GM12878 (cell line): ENCODE results near the gene CYP3A7. TPM values are rescaled to one million over a fixed set of nuclear protein-coding genes. Genes with fewer than 3 reads are reported as not detected.

Experiments
- ATAC-seq: fragments of 200-7000 bp; cut with Tn5 transposase; 3 replicates; pipeline ENCODE4 v1.9.1; 2020; ENCODE audit warnings: mild to moderate bottlenecking, moderate library complexity
- BruUV-seq: library from RNA; stranded (reverse); fragments of 400-500 nt; replicated peaks from 2 replicates; lab custom pipeline; 2021; lab: Mats Ljungman, UMichigan
- CTCF ChIA-PET: fragments of 300-600 bp; sonication (Branson Sonifier 250); formaldehyde crosslinking; extraction: SDS; loops from one replicate; lab custom pipeline; 2021; ENCODE audit warnings: inconsistent platforms; lab: Yijun Ruan, JAX
- POLR2A ChIA-PET: fragments of 350-600 bp; formaldehyde crosslinking; extraction: SDS; loops from one replicate; lab custom pipeline; 2021; ENCODE audit warnings: inconsistent platforms; lab: Charles Lee
- RAD21 ChIA-PET: fragments of 300-600 bp; sonication (Branson Sonifier 250); formaldehyde crosslinking; loops from one replicate; lab custom pipeline; 2023; ENCODE audit warnings: antibody characterized with exemption; ENCODE audit not compliant: unreplicated experiment; lab: Charles Lee
- SMC1A ChIA-PET: fragments of 300-600 bp; sonication (Branson Sonifier 250); formaldehyde crosslinking; loops from one replicate; lab custom pipeline; 2023; ENCODE audit not compliant: unreplicated experiment, uncharacterized antibody; lab: Charles Lee
- DNase-seq: peaks from one replicate; pipeline ENCODE4 v3.0.0-alpha.2; 2011; ENCODE audit warnings: low read depth, low spot score
- FAIRE-seq: peaks from 3 replicates; lab custom pipeline; 2011; peaks lifted over from hg19 to GRCh38; lab: Jason Lieb, UNC
- H2AFZ ChIP-seq: 2 replicates; pipeline ENCODE4 v1.6.0; 2011; ENCODE audit warnings: low read depth, low read length, control low read depth; ENCODE audit not compliant: control insufficient read depth
- H3K27ac ChIP-seq: 2 replicates; pipeline ENCODE4 v1.5.1; 2011; ENCODE audit warnings: control low read depth; ENCODE audit not compliant: control insufficient read depth, insufficient read depth
- H3K27me3 ChIP-seq, 2 experiments: replicated peaks in 1 of 2; 2 replicates each; pipeline versions ENCODE4 v1.6.0 to v1.6.1; 2011; ENCODE audit warnings: low read length in 1 of 2; ENCODE audit not compliant: control insufficient read depth in 2 of 2, insufficient read depth in 2 of 2
- H3K36me3 ChIP-seq, 2 experiments: 2 replicates each; pipeline ENCODE4 v1.5.1; 2011; ENCODE audit warnings: low read length in 1 of 2; ENCODE audit not compliant: control insufficient read depth in 2 of 2, insufficient read depth in 2 of 2
- H3K4me1 ChIP-seq: 2 replicates; pipeline ENCODE4 v1.6.1; 2011; ENCODE audit warnings: mild to moderate bottlenecking, low read length, moderate library complexity, mixed read lengths; ENCODE audit not compliant: control insufficient read depth, insufficient read depth
- H3K4me2 ChIP-seq: 2 replicates; pipeline ENCODE4 v1.6.0; 2011; ENCODE audit warnings: control low read depth; ENCODE audit not compliant: control insufficient read depth, insufficient read depth
- H3K4me3 ChIP-seq: fragments of 200-600 bp; sonication (generic); 2 replicates; pipeline ENCODE4 v1.5.1; 2016
- H3K79me2 ChIP-seq: 2 replicates; pipeline ENCODE4 v1.6.0; 2011; ENCODE audit warnings: low read length; ENCODE audit not compliant: control insufficient read depth, insufficient read depth
- H3K9ac ChIP-seq: 2 replicates; pipeline ENCODE4 v1.8.0; 2011; ENCODE audit warnings: low read length, control low read depth, mixed read lengths; ENCODE audit not compliant: control insufficient read depth, insufficient read depth
- H3K9me3 ChIP-seq: replicated peaks from 3 replicates; pipeline ENCODE4 v1.5.1; 2011; ENCODE audit warnings: mild to moderate bottlenecking, low read length; ENCODE audit not compliant: control insufficient read depth, insufficient read depth
- H4K20me1 ChIP-seq: 2 replicates; pipeline ENCODE4 v1.6.0; 2011; ENCODE audit not compliant: control insufficient read depth, insufficient read depth
- ATF3 ChIP-seq: IDR thresholded peaks from 2 replicates; pipeline ENCODE4 v1.6.1; 2011; ENCODE audit warnings: low read depth, mild to moderate bottlenecking, low read length, moderate library complexity, borderline replicate concordance; ENCODE audit errors: extremely low read depth
- EZH2 ChIP-seq: IDR thresholded peaks from 2 replicates; pipeline ENCODE4 v1.6.1; 2012; ENCODE audit warnings: low read depth, mild to moderate bottlenecking, control low read depth, inconsistent platforms, low read length, borderline replicate concordance; ENCODE audit not compliant: control insufficient read depth
- HSF1 ChIP-seq: fragments of 150-350 bp; IDR thresholded peaks from 2 replicates; pipeline ENCODE4 v1.6.1; 2014; ENCODE audit warnings: mild to moderate bottlenecking, low read depth, low read length
- IKZF1 ChIP-seq: fragments of 450-650 bp; conservative IDR thresholded peaks from 2 replicates; pipeline ENCODE4 v1.6.1; 2017; ENCODE audit warnings: antibody characterized with exemption, mild to moderate bottlenecking
- IRF5 ChIP-seq: fragments of 450-650 bp; IDR thresholded peaks from 2 replicates; pipeline ENCODE4 v1.6.1; 2017; ENCODE audit warnings: borderline replicate concordance
- MTA2 ChIP-seq: fragments of 450-650 bp; IDR thresholded peaks from 2 replicates; pipeline ENCODE4 v1.6.1; 2016; ENCODE audit warnings: low read depth, mild to moderate bottlenecking, moderate library complexity
- NR2F1 ChIP-seq: fragments of 450-650 bp; conservative IDR thresholded peaks from 2 replicates; pipeline ENCODE4 v1.6.1; 2017; ENCODE audit warnings: mild to moderate bottlenecking
- PKNOX1 ChIP-seq: fragments of 450-650 bp; IDR thresholded peaks from 2 replicates; pipeline ENCODE4 v1.6.1; 2016; ENCODE audit warnings: mild to moderate bottlenecking
- POLR2AphosphoS5 ChIP-seq: IDR thresholded peaks from 2 replicates; pipeline ENCODE4 v1.6.1; 2011; ENCODE audit warnings: mild to moderate bottlenecking, low read length, inconsistent platforms
- SREBF1 ChIP-seq: IDR thresholded peaks from 2 replicates; pipeline ENCODE4 v1.6.1; 2012; ENCODE audit warnings: mild to moderate bottlenecking, low read length
- TAF1 ChIP-seq: IDR thresholded peaks from 2 replicates; pipeline ENCODE4 v1.6.1; 2011; ENCODE audit warnings: mild to moderate bottlenecking, low read depth, low read length, borderline replicate concordance
- TCF3 ChIP-seq: IDR thresholded peaks from 2 replicates; pipeline ENCODE4 v1.6.1; 2012; ENCODE audit warnings: low read depth, mild to moderate bottlenecking, low read length, borderline replicate concordance; ENCODE audit not compliant: insufficient read depth
- USF2 ChIP-seq: IDR thresholded peaks from 2 replicates; pipeline ENCODE4 v1.6.1; 2011; ENCODE audit warnings: low read depth, low read length, improper control_type of control experiment, borderline replicate concordance
- ZBED1 ChIP-seq: IDR thresholded peaks from 2 replicates; pipeline ENCODE4 v1.6.1; 2016; ENCODE audit warnings: borderline replicate concordance
- WGBS: methylation state at CpG from one replicate; pipeline ENCODE4 v1.1.6; 2016; ENCODE audit warnings: low lambda C conversion rate; ENCODE audit not compliant: insufficient replicate concordance, insufficient coverage; ENCODE audit errors: missing lambda C conversion rate; 5-methylcytosine and 5-hydroxymethylcytosine counted together
- in situ Hi-C: fragments of 300-500 bp; cut with MboI; formaldehyde crosslinking; loops from 9 replicates; pipeline ENCODE4 v1.14.3; 2018; ENCODE audit warnings: mixed read lengths
- intact Hi-C: fragments of 100-400 bp; cut with micrococcal nuclease; formaldehyde crosslinking; loops from one replicate; pipeline ENCODE4 v1.14.2; 2022; ENCODE audit not compliant: unreplicated experiment
- polyA plus RNA-seq, 11 experiments: library from polyadenylated mRNA; depleted of rRNA in 4 of 11; unstranded in 6 of 11; stranded (reverse) in 5 of 11; fragments of >200 nt; fragmentation: Nextera tagmentation in 4 of 11; fragmentation: Illumina TruSeq in 1 of 11; extraction: Ambion mirVana in 4 of 11; extraction: Trizol in 1 of 11; gene quantifications; 1 replicate in 1 of 11; 2 replicates in 10 of 11; pipeline versions ENCODE4 v1.2.1 to v1.2.3, GENCODE V29; 2011 to 2016; ENCODE audit warnings: inconsistent platforms in 2 of 11, missing spikeins in 2 of 11, low read depth in 1 of 11
- total RNA-seq, 4 experiments: library from RNA; depleted of rRNA in 3 of 4; stranded (reverse); fragments of >200 nt in 3 of 4; fragmentation: Illumina TruSeq in 1 of 4; extraction: Trizol in 1 of 4; gene quantifications; 2 replicates each; pipeline versions ENCODE4 v1.2.1 to v1.2.3, GENCODE V29; 2013 to 2021

CYP3A7 gene
- total and polyA plus RNA-seq, 10 of the 15 experiments (the other 5 are each of a cell fraction or from before 2014, with no cell fraction given), result 0.05 to 0.11 (median 0.06) TPM; not detected in 7

- intact Hi-C loops (no loop called here), in situ Hi-C loops (no loop called here)
- no peak overlapping the region for H3K4me3 ChIP-seq
- H3K9ac ChIP-seq, result no peak overlapping the region
- H2AFZ ChIP-seq, result no peak overlapping the region
- DNase-seq, result no peak
- 83% methylated on average over 4 of the region's 4 CpGs for WGBS
- H3K79me2 ChIP-seq, result no peaks in the 10 kb centered on the region
- no TSS peak for BruUV-seq
- no peak overlapping the region for H3K27ac ChIP-seq
- H4K20me1 ChIP-seq, result no peaks in the 10 kb centered on the region
- H3K36me3 ChIP-seq, result no peaks in the 10 kb centered on the region
- H3K9me3 ChIP-seq, result no peaks in the 10 kb centered on the region; the same call in 2 of the 3 replicates
- ATAC-seq, result no peak
- ChIA-PET CTCF (interaction anchor here (0.6 kb wide), 1 partner anchor 15 kb away, joined by 3 read pairs; no protein-coding TSS in a partner anchor), POLR2A (no interaction called here), SMC1A (no interaction called here), RAD21 (no interaction called here)
- no peak for TF ChIP-seq ATF3
- TF ChIP-seq IRF5, result no peak
- no peak for TF ChIP-seq TCF3
- no peak for TF ChIP-seq USF2
- no peak for TF ChIP-seq HSF1
- TF ChIP-seq ZBED1, result no peak
- TF ChIP-seq NR2F1, result no peak
- TF ChIP-seq EZH2, result no peak
- no peak for TF ChIP-seq POLR2AphosphoS5
- no peak for TF ChIP-seq IKZF1
- no peak for TF ChIP-seq TAF1
- TF ChIP-seq SREBF1, result no peak
- no peak for TF ChIP-seq MTA2
- TF ChIP-seq PKNOX1, result no peak
- no peak for FAIRE-seq
- no peaks in the 10 kb centered on the region for H3K4me1 ChIP-seq
- H3K4me2 ChIP-seq, result no peak overlapping the region
- H3K27me3 ChIP-seq, result no peaks in the 10 kb centered on the region
Measured at GRCh38 chr7:99731638-99732374, 3.2 kb downstream of the CYP3A7 start.
